ENCODE results near the gene ZNF816.
"Not testable (repeated sequence)": the region's sequence is repeated elsewhere in the genome, so short reads cannot be mapped to it uniquely, and the experiment has no call there.

The ZNF816 gene

GRCh38 chr19:52923778-52924593, 38.7 kb downstream of the ZNF816 start:
- no peak for DNase-seq

- peak; percentile 83 for DNase-seq
These were observed 39.6 kb downstream of the ZNF816 start, which contains the start of gene ZNF888 for GRCh38 chr19:52922841-52923777. Gene ZNF888, minus strand, starts transcription at chr19:52923428. Its CDS starts 5,555 bp downstream, at chr19:52917873.

- DNase-seq: no peak
These were observed 45.1 kb downstream of the ZNF816 start for GRCh38 chr19:52917531-52917930.

- DNase-seq: no peak
These were observed 52.0 kb downstream of the ZNF816 start for GRCh38 chr19:52910648-52911047.

- DNase-seq: not testable (repeated sequence)
These were observed 58.5 kb downstream of the ZNF816 start for GRCh38 chr19:52904052-52904780.

- DNase-seq: no peak
These were observed 60.8 kb downstream of the ZNF816 start for GRCh38 chr19:52901842-52902241.

Data from NCI-H1105 treated with DMSO at 0.1 percent for 48 hours (cell line).